ENCODE results near the gene TAAR8.
A peak's percentile ranks its signal among the peaks of the same experiment; 100 is the strongest.
"Not testable (repeated sequence)": the region's sequence is repeated elsewhere in the genome, so short reads cannot be mapped to it uniquely, and the experiment has no call there.

The TAAR8 gene, protein sequence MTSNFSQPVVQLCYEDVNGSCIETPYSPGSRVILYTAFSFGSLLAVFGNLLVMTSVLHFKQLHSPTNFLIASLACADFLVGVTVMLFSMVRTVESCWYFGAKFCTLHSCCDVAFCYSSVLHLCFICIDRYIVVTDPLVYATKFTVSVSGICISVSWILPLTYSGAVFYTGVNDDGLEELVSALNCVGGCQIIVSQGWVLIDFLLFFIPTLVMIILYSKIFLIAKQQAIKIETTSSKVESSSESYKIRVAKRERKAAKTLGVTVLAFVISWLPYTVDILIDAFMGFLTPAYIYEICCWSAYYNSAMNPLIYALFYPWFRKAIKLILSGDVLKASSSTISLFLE

GRCh38 chr6:132552372-132552771, at the start of gene TAAR8:
Gene TAAR8 (plus strand): TSS chr6:132552672. CDS start chr6:132552693, 21 bp downstream.
- no peak for DNase-seq

DNA sequence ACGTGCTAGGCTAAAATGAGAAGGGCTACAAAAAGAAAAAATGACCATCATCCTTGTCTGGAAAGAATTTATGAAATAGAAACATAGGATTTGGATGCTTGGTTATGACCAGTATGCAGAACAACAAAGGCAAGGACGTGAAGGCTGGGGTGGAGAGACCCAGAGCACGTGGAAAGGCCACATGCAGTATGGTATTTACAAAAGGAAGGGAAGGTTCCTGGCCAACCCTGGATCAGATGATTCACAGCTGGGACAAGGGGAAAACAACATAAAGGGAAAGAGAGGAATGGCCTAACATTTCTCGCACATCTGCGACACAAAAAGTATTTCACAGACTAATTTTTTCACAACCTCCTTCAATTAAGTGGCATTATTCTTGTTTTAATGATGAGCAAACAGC, 47.7 kb upstream of the TAAR8 start:
- DNase-seq: no peak

- DNase-seq: no peak
These were observed 47.3 kb upstream of the TAAR8 start for GRCh38 chr6:132505158-132505557.

- no peak for DNase-seq
These were observed 46.0 kb upstream of the TAAR8 start for GRCh38 chr6:132506461-132506860.

- no peak for DNase-seq
These were observed 45.3 kb upstream of the TAAR8 start for GRCh38 chr6:132506869-132507808.

DNA sequence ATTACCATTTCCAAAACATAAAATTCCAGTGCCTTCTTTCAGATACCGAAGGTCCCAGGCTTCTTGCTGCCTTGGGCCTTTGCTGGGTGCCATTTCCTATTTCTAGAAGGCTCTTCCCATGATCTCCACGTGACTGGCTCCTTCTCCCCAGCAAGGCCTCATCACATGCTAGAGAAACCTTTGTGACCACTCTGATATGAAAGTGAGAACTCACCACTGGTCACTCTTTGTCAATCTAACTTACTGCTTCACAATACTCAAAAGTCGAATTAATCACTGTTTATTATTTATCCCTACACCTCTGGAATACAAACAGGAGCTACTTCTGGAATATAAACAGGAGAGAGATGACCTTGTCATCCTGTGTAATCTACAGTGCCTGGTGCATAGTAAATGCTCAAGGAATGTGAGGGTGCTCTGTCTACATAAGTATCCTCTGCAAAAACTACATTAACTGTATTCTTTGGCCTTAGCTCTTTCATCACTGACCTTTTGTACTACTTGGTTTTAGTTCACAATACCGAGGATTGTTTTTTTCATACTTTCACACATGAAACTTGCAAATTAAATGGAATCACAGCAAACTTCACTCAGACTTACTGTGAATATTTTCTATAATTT, 41.2 kb upstream of the TAAR8 start:
- DNase-seq: no peak

- DNase-seq: peak; percentile 4
These were observed 40.6 kb upstream of the TAAR8 start for GRCh38 chr6:132511831-132512220.

- no peak for DNase-seq
These were observed 40.2 kb upstream of the TAAR8 start for GRCh38 chr6:132512342-132512637.

DNA sequence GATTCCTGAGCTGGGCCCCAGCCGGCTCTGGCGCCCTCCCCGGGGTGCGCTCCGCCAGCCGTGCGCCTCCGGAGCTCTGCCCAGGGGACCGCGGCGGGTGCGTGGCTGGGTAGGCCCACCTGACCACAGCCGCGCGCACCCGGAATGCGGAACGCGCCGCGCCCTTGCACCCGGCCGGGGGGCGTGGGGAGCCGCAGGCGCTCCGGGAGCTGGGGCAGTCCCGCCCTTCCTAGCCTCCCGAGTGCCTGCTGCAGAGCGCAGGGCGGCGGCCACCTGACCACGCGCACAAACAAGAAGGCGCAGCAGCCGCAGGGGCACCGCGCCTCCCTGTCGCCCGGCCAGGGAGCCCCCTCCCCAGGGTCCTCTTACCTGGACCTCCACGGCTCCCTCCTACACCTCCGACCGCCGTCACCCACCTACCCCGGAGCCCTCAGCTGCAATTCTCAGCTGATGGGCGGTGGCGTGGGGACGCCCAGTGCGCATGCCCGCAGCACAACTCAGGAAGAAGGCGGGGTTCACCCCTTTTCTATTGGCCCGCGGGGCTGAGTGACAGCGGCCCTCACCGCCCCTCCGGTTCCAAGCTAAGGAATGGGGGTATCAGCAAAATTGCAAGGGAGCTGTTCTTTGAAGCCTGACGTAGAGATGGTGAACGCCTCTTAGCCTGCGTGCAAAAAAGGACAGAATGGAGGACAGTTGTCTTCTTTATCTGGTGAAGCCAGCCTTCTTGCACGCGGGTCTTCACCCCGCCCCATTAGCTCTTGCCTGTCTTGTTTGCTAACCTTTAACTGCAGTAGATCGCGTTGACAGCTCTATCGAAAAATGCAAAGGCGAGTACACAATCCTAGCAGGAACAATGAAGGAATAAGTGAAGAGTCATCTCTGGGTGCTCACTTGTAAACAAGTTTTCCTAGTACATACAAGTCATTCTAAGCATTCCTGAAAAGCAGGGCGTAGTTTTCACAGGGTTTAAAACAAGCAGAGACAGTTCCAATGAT, 39.5 kb upstream of the TAAR8 start, which contains the start of gene STX7:
STX7 (minus strand) TSS at position 479 of the 995 bp plus-strand sequence. CDS start 9,586 bp downstream, outside the sequence.
- peak; percentile 87 for DNase-seq

DNA sequence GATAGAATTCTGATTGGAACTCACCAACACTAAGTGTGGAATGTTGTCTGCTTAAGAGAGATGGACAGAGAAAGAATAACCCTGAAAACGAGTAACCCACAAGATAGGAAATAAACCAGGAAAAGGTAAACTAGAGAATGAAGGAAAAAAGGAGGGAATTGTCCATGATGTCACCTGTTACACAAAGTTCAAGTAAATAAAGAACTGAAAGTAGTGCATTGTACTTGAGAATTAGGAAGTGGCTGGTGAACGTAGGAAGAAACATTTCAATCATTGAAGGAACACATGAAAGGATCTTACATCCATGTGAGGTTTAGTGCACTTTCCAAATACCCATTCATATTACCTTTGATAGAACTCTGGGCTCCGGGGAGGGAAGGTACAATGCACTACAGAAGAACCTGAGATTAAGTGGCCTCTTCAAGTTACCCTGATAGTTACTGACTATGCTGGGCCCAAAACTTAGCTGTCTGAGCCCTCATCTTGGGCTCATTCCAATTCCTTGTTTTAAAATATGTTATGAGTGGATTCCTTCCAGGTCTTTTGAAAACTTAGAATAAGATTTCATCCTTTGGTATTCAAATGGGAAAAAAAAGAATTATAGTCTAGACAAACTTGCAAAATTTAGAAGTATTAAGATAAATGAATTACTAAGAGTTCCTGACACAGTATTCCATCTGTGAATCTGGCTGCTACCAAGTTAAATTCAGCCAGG, 38.5 kb upstream of the TAAR8 start:
- no peak for DNase-seq

GRCh38 chr6:132515386-132515785, 37.1 kb upstream of the TAAR8 start:
- DNase-seq: no peak

GRCh38 chr6:132520953-132521352, 31.5 kb upstream of the TAAR8 start:
- DNase-seq: no peak

- no peak for DNase-seq
These were observed 27.8 kb upstream of the TAAR8 start for GRCh38 chr6:132524646-132525045.

GRCh38 chr6:132525866-132526265, 26.6 kb upstream of the TAAR8 start:
- DNase-seq: no peak

DNA sequence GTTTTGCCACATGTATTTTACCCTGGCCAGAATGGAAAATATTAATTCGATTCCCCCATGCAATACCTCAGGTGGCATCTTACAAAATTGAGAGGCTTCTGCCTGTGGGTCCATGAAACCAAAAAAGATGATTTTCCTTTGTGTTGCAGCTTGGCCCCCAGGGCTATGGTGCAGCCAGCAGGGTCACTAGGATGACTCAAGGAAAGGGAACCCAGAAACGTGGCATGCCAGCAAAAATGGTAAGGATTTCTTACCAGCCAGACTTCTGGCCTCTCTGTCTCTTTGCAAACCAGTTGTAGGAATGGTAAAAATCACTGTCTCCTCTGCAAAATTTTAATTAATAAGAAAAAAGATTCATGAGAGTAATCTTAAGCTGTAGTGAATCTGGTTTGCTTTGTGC, 26.0 kb upstream of the TAAR8 start:
- DNase-seq: no peak

- DNase-seq: peak; percentile 3
These were observed 24.7 kb upstream of the TAAR8 start for GRCh38 chr6:132527791-132528190.

GRCh38 chr6:132530293-132530974, 22.0 kb upstream of the TAAR8 start:
- DNase-seq: peak; percentile 76

- not testable (repeated sequence) for DNase-seq
These were observed 17.9 kb upstream of the TAAR8 start for GRCh38 chr6:132534546-132534945.

DNA sequence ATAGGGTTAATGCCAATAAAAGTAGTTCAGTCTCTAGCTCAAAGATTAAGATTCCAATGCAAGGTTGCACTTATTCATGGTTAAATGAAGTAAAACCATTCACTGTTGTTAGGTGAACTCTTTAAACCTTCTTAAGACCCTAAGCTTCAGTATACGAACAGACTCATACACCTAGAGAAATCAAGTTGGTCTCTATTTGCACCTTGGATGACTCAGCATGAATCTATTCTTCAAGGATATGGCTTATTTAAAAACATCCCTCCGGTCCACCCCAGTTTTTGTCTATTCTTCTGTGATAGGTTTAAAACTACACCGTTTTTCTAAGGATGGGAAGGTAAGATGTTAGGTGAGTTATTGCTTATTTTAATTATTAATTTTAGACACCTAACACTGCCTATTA, 15.3 kb upstream of the TAAR8 start:
- no peak for DNase-seq

- no peak for DNase-seq
These were observed 14.5 kb upstream of the TAAR8 start, which contains the start of gene TAAR9 for GRCh38 chr6:132537977-132538376. Gene TAAR9 (plus strand): TSS chr6:132538277. CDS start chr6:132538290, 13 bp downstream.

DNA sequence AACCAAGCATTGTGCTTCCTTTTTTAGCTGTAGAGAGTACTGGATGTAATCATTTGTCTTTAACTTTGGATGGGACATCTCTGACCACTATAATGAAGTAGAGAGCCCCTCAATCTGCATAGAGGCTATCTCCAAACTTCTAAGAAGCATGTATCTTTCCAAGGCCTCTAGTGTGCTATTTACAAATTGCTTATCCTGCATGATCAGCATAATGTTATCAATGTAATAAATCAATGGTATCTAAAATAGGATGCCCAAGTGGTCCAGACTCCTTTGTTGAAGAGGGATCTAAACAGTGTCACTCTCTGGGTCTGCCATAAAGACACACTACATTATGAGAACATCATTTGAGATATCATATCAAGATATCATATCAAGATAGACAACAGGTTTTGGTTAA, 7.6 kb upstream of the TAAR8 start:
- no peak for DNase-seq

Measured in DMS53 (cell line).